Measurements from ENCODE around the gene C16orf95. TPM values are rescaled to one million over a fixed set of nuclear protein-coding genes. Genes with fewer than 3 reads are reported as not detected.

The C16orf95 gene
- total RNA-seq, 1 donor from 2014 or later: 6.9 TPM

GRCh38 chr16:87297407-87297806 is 19.8 kb downstream of the C16orf95 start:
- Mint-ChIP-seq H3K4me1 (ENCODE audit: low read depth) (peaks cover 2% of the 10 kb centered on the region), H3K9me3 (ENCODE audit: low read depth) (peaks cover 3% of the 10 kb centered on the region), H3K27ac (ENCODE audit: unreplicated experiment) (no peak overlapping the region), H3K36me3 (ENCODE audit: low read depth) (peaks cover 13% of the 10 kb centered on the region), H3K4me3 (ENCODE audit: unreplicated experiment) (no peak overlapping the region), H3K27me3 (ENCODE audit: low read depth) (no peaks in the 10 kb centered on the region)
- no peak for DNase-seq (ENCODE audit: low spot score)
- TF ChIP-seq CTCF (IDR thresholded peaks at IDR 0.05): no peak

GRCh38 chr16:87295661-87296531 is 21.3 kb downstream of the C16orf95 start:
- DNase-seq (ENCODE audit: low spot score): no peak

GRCh38 chr16:87295259-87295658 is 21.9 kb downstream of the C16orf95 start:
- H3K4me3 Mint-ChIP-seq (ENCODE audit: unreplicated experiment): no peak overlapping the region
- no peak for DNase-seq (ENCODE audit: low spot score)
- no peaks in the 10 kb centered on the region for H3K27me3 Mint-ChIP-seq (ENCODE audit: low read depth)
- no peak overlapping the region for H3K27ac Mint-ChIP-seq (ENCODE audit: unreplicated experiment)
- peaks cover 11% of the 10 kb centered on the region for H3K36me3 Mint-ChIP-seq (ENCODE audit: low read depth)
- peaks cover 2% of the 10 kb centered on the region for H3K4me1 Mint-ChIP-seq (ENCODE audit: low read depth)
- no peak for TF ChIP-seq CTCF (IDR thresholded peaks at IDR 0.05)
- peaks cover 5% of the 10 kb centered on the region for H3K9me3 Mint-ChIP-seq (ENCODE audit: low read depth)

More at GRCh38 chr16:87295661-87296531, 21.3 kb downstream of the C16orf95 start:
- no peaks in the 10 kb centered on the region for H3K27me3 Mint-ChIP-seq (ENCODE audit: low read depth)
- H3K27ac Mint-ChIP-seq (ENCODE audit: unreplicated experiment): no peak overlapping the region
- H3K9me3 Mint-ChIP-seq (ENCODE audit: low read depth): peaks cover 5% of the 10 kb centered on the region
- peaks cover 11% of the 10 kb centered on the region for H3K36me3 Mint-ChIP-seq (ENCODE audit: low read depth)
- peaks cover 2% of the 10 kb centered on the region for H3K4me1 Mint-ChIP-seq (ENCODE audit: low read depth)
- H3K4me3 Mint-ChIP-seq (ENCODE audit: unreplicated experiment): no peak overlapping the region
- no peak for TF ChIP-seq CTCF (IDR thresholded peaks at IDR 0.05)

- no peak overlapping the region for H3K4me3 Mint-ChIP-seq (ENCODE audit: unreplicated experiment)
These were observed 23.2 kb downstream of the C16orf95 start for GRCh38 chr16:87293990-87294389.

GRCh38 chr16:87291944-87292343 is 25.2 kb downstream of the C16orf95 start:
- no peak overlapping the region for H3K4me3 Mint-ChIP-seq (ENCODE audit: unreplicated experiment)
- no peak overlapping the region for H3K27ac Mint-ChIP-seq (ENCODE audit: unreplicated experiment)
- H3K4me1 Mint-ChIP-seq (ENCODE audit: low read depth): peaks cover 9% of the 10 kb centered on the region
- H3K36me3 Mint-ChIP-seq (ENCODE audit: low read depth): peaks cover 9% of the 10 kb centered on the region
- no peak for TF ChIP-seq CTCF (IDR thresholded peaks at IDR 0.05)
- H3K27me3 Mint-ChIP-seq (ENCODE audit: low read depth): no peaks in the 10 kb centered on the region
- DNase-seq (ENCODE audit: low spot score): no peak
- H3K9me3 Mint-ChIP-seq (ENCODE audit: low read depth): peaks cover 15% of the 10 kb centered on the region

More at GRCh38 chr16:87293990-87294389, 23.2 kb downstream of the C16orf95 start:
- DNase-seq (ENCODE audit: low spot score): no peak
- Mint-ChIP-seq H3K9me3 (ENCODE audit: low read depth) (peaks cover 5% of the 10 kb centered on the region), H3K4me1 (ENCODE audit: low read depth) (peaks cover 5% of the 10 kb centered on the region), H3K27ac (ENCODE audit: unreplicated experiment) (no peak overlapping the region), H3K36me3 (ENCODE audit: low read depth) (peaks cover 11% of the 10 kb centered on the region), H3K27me3 (ENCODE audit: low read depth) (no peaks in the 10 kb centered on the region)
- TF ChIP-seq CTCF (IDR thresholded peaks at IDR 0.05): no peak

Measured in chondrocyte (in vitro differentiated cells).